HepG2 (cell line): ENCODE measurements around the gene JAG1. TPM values are rescaled to one million over a fixed set of nuclear protein-coding genes. Genes with fewer than 3 reads are reported as not detected.

Experiments
- ATAC-seq: fragments of 200-7000 bp; cut with Tn5 transposase; 3 replicates; pipeline ENCODE4 v1.9.1; 2020; ENCODE audit warnings: mild to moderate bottlenecking, moderate library complexity
- BruUV-seq: library from RNA; stranded (reverse); fragments of 400-500 nt; replicated peaks from 2 replicates; lab custom pipeline; 2021; lab: Mats Ljungman, UMichigan
- CTCF ChIA-PET: fragments of 300-600 bp; formaldehyde crosslinking; extraction: SDS; loops from one replicate; lab custom pipeline; 2021; ENCODE audit warnings: low total read pairs, inconsistent platforms, low intra/inter-chr PET ratio; lab: Yijun Ruan, JAX
- POLR2A ChIA-PET: fragments of 350-600 bp; sonication (Branson Sonifier 250); formaldehyde crosslinking; loops from one replicate; lab custom pipeline; 2020; ENCODE audit warnings: antibody characterized with exemption, inconsistent platforms; lab: Yijun Ruan, JAX
- DNase-seq: peaks from one replicate; pipeline ENCODE4 v3.0.0-alpha.2; 2015; ENCODE audit warnings: low spot score
- FAIRE-seq: peaks from 3 replicates; lab custom pipeline; 2011; peaks lifted over from hg19 to GRCh38; lab: Jason Lieb, UNC
- H2AFZ ChIP-seq: one replicate; pipeline ENCODE4 v1.6.1; 2011; ENCODE audit warnings: low read length, inconsistent platforms
- H3K27ac ChIP-seq: fragments of 300-600 bp; 3 replicates; pipeline ENCODE4 v1.8.0; 2011; ENCODE audit warnings: mixed run types, mild to moderate bottlenecking, mixed read lengths, low read length, inconsistent platforms; ENCODE audit not compliant: insufficient read depth; ENCODE audit errors: extremely low read length
- H3K27me3 ChIP-seq, 2 experiments: fragments of 200-600 bp in 1 of 2; 2 replicates in 1 of 2; 3 replicates in 1 of 2; pipeline versions ENCODE4 v1.6.0 to v1.8.0; 2011; ENCODE audit warnings: low read length in 2 of 2, mild to moderate bottlenecking in 2 of 2, moderate library complexity in 2 of 2, inconsistent platforms in 1 of 2; ENCODE audit not compliant: insufficient read depth in 2 of 2, control insufficient read depth in 1 of 2
- H3K36me3 ChIP-seq, 2 experiments: fragments of 200-600 bp in 1 of 2; replicated peaks in 1 of 2; 2 replicates in 1 of 2; 3 replicates in 1 of 2; pipeline versions ENCODE4 v1.5.1 to v1.8.0; 2011; ENCODE audit warnings: low read length in 2 of 2, inconsistent platforms in 1 of 2; ENCODE audit not compliant: insufficient read depth in 2 of 2, control insufficient read depth in 1 of 2
- H3K4me1 ChIP-seq: 2 replicates; pipeline ENCODE4 v1.5.1; 2012; ENCODE audit warnings: low read length, inconsistent platforms; ENCODE audit not compliant: insufficient read depth
- H3K4me2 ChIP-seq: 2 replicates; pipeline ENCODE4 v1.6.0; 2011; ENCODE audit warnings: low read depth, low read length, inconsistent platforms
- H3K4me3 ChIP-seq, 3 experiments: fragments of 200-600 bp in 1 of 3; sonication (generic), shearing (Covaris generic) in 1 of 3; replicated peaks in 1 of 3; 2 replicates each; pipeline ENCODE4 v1.5.1; 2011 to 2016; ENCODE audit warnings: low read length in 3 of 3, inconsistent platforms in 2 of 3, low read depth in 2 of 3, mild to moderate bottlenecking in 2 of 3, control low read depth in 1 of 3, mixed read lengths in 1 of 3; ENCODE audit not compliant: insufficient read depth in 1 of 3
- H3K79me2 ChIP-seq: one replicate; pipeline ENCODE4 v1.6.1; 2011; ENCODE audit warnings: low read length, inconsistent platforms; ENCODE audit not compliant: insufficient read depth
- H3K9ac ChIP-seq: 2 replicates; pipeline ENCODE4 v1.6.0; 2011; ENCODE audit warnings: mild to moderate bottlenecking, low read depth, low read length, inconsistent platforms; ENCODE audit not compliant: insufficient read depth
- H3K9me3 ChIP-seq: 2 replicates; pipeline ENCODE4 v1.5.1; 2012; ENCODE audit warnings: mild to moderate bottlenecking, low read length
- H4K20me1 ChIP-seq: 2 replicates; pipeline ENCODE4 v1.6.0; 2011; ENCODE audit warnings: inconsistent platforms, mild to moderate bottlenecking, low read length, moderate library complexity; ENCODE audit not compliant: insufficient read depth
- CREBL2 ChIP-seq: sonication (generic); formaldehyde crosslinking; IDR thresholded peaks from 2 replicates; pipeline ENCODE4 v1.8.1; 2023; ENCODE audit warnings: missing genetic modification reagents, mild to moderate bottlenecking, borderline replicate concordance
- DDIT3 ChIP-seq: sonication (generic); formaldehyde crosslinking; IDR thresholded peaks from 2 replicates; pipeline ENCODE4 v1.4.0; 2020; ENCODE audit warnings: mild to moderate bottlenecking, missing genetic modification reagents
- HNF1A ChIP-seq, 2 experiments: sonication (generic) in 1 of 2; formaldehyde crosslinking in 1 of 2; IDR thresholded peaks; 2 replicates each; pipeline versions ENCODE4 v1.4.0 to v1.6.1; 2016 to 2020; ENCODE audit warnings: borderline replicate concordance in 1 of 2, low read depth in 1 of 2, mild to moderate bottlenecking in 1 of 2, missing genetic modification reagents in 1 of 2
- HNF4A ChIP-seq: sonication (generic); formaldehyde crosslinking; IDR thresholded peaks from 2 replicates; pipeline ENCODE4 v1.4.0; 2020; ENCODE audit warnings: missing genetic modification reagents
- KDM2A ChIP-seq: sonication (generic); formaldehyde crosslinking; IDR thresholded peaks from 2 replicates; pipeline ENCODE4 v1.4.0; 2020; ENCODE audit warnings: low read depth, missing genetic modification reagents, borderline replicate concordance
- MBD4 ChIP-seq: IDR thresholded peaks from 2 replicates; pipeline ENCODE4 v1.6.1; 2012; ENCODE audit warnings: low read length, inconsistent platforms, borderline replicate concordance
- POLR2A ChIP-seq, 2 experiments: IDR thresholded peaks; 2 replicates each; pipeline ENCODE4 v1.6.1; 2011; ENCODE audit warnings: low read depth in 2 of 2, low read length in 2 of 2, mild to moderate bottlenecking in 1 of 2, moderate library complexity in 1 of 2; ENCODE audit not compliant: insufficient read depth in 1 of 2
- POLR2AphosphoS2 ChIP-seq: IDR thresholded peaks from 2 replicates; pipeline ENCODE4 v1.6.1; 2011; ENCODE audit warnings: low read depth, low read length, improper control_type of control experiment
- RBFOX2 ChIP-seq: fragments of 200-400 bp; formaldehyde crosslinking; IDR thresholded peaks from 2 replicates; pipeline ENCODE4 v1.6.1; 2017; ENCODE audit warnings: low read depth, mild to moderate bottlenecking, low read length
- UBTF ChIP-seq: sonication (generic); formaldehyde crosslinking; IDR thresholded peaks from 2 replicates; pipeline ENCODE4 v1.4.0; 2020; ENCODE audit warnings: mild to moderate bottlenecking, missing genetic modification reagents
- ZGPAT ChIP-seq: IDR thresholded peaks from 2 replicates; pipeline ENCODE4 v1.6.1; 2016; ENCODE audit warnings: mild to moderate bottlenecking
- ZNF274 ChIP-seq: sonication (generic); formaldehyde crosslinking; IDR thresholded peaks from 2 replicates; pipeline ENCODE4 v1.5.1; 2020; ENCODE audit warnings: mild to moderate bottlenecking, missing genetic modification reagents
- ZNF451 ChIP-seq: sonication (generic); formaldehyde crosslinking; IDR thresholded peaks from 2 replicates; pipeline ENCODE4 v1.5.0; 2020; ENCODE audit warnings: mild to moderate bottlenecking, missing genetic modification reagents
- ZNF768 ChIP-seq: sonication (generic); formaldehyde crosslinking; IDR thresholded peaks from 2 replicates; pipeline ENCODE4 v1.4.0; 2020; ENCODE audit warnings: missing genetic modification reagents
- ZNF839 ChIP-seq: sonication (generic); formaldehyde crosslinking; IDR thresholded peaks from 2 replicates; pipeline ENCODE4 v1.4.0; 2020; ENCODE audit warnings: missing genetic modification reagents, mild to moderate bottlenecking, borderline replicate concordance
- WGBS: methylation state at CpG from one replicate; pipeline ENCODE4 v1.1.6; 2017; ENCODE audit warnings: low lambda C conversion rate; 5-methylcytosine and 5-hydroxymethylcytosine counted together
- in situ Hi-C: cut with HindIII; loops from 2 replicates; pipeline ENCODE4 v1.10.0; 2017; ENCODE audit warnings: low pct_unique_long_range_greater_than_20kb; ENCODE audit not compliant: extremely low pct_ligation_motif_present
- intact Hi-C: fragments of 100-400 bp; cut with micrococcal nuclease; formaldehyde crosslinking; loops from one replicate; pipeline ENCODE4 v1.10.0; 2022; ENCODE audit not compliant: unreplicated experiment
- polyA plus RNA-seq, 8 experiments: library from polyadenylated mRNA; depleted of rRNA in 3 of 8; stranded (reverse) in 7 of 8; unstranded in 1 of 8; fragments of >200 nt; fragmentation: Illumina TruSeq in 4 of 8; extraction: Trizol in 4 of 8; gene quantifications; 2 replicates each; pipeline versions ENCODE4 v1.2.1 to v1.2.3, GENCODE V29; 2011 to 2016; ENCODE audit warnings: low read depth in 4 of 8, missing spikeins in 1 of 8, mixed read lengths in 1 of 8; ENCODE audit not compliant: insufficient read depth in 1 of 8
- total RNA-seq, 5 experiments: library from RNA; depleted of rRNA; stranded (reverse); fragments of >200 nt; fragmentation: Illumina TruSeq; extraction: Trizol; gene quantifications; 2 replicates each; pipeline ENCODE4 v1.2.3, GENCODE V29; 2016; ENCODE audit warnings: low read depth in 1 of 5

JAG1 gene
- total and polyA plus RNA-seq, 2 of the 13 experiments (the other 11 are each of a cell fraction or from before 2014, with no cell fraction given), result 47.1 to 56.3 TPM

- peak; percentile 9; the same call in 2 of the 3 replicates for ATAC-seq
- Histone ChIP-seq H3K4me1 (no peaks in the 10 kb centered on the region), H4K20me1 (no peaks in the 10 kb centered on the region), H3K9ac (no peak overlapping the region), H3K79me2 (no peaks in the 10 kb centered on the region), H2AFZ (no peak overlapping the region), H3K36me3 (peaks cover 28 to 39% of the 10 kb centered on the region in 2 experiments), H3K9me3 (no peaks in the 10 kb centered on the region), H3K27ac (no peak overlapping the region), H3K4me3 (no peak overlapping the region), H3K27me3 (no peaks in the 10 kb centered on the region), H3K4me2 (no peak overlapping the region)
- no peak for FAIRE-seq
- in situ Hi-C loops (loop anchor here (5.0 kb wide), 1 partner anchor 85 kb away; no protein-coding TSS in a partner anchor), intact Hi-C loops (loop anchor here (2.0 to 10.0 kb wide), 3 partner anchors 16 to 202 kb away; partner anchors contain the start of genes MKKS and SLX4IP)
- DNase-seq, result no peak
- BruUV-seq, result no TSS peak
- POLR2A ChIA-PET, result interaction anchor here (1.1 kb wide), 2 partner anchors 8 to 34 kb away, joined by 3 to 4 read pairs; no protein-coding TSS in a partner anchor
- CTCF ChIA-PET, result interaction anchor here (0.6 kb wide), 1 partner anchor 83 kb away, joined by 3 read pairs; no protein-coding TSS in a partner anchor
- 87% methylated on average over 9 of the region's 10 CpGs for WGBS
- TF ChIP-seq RBFOX2 (no peak), HNF4A (CRISPR knock-in tag) (no peak), MBD4 (0 out of 2 replicates have a peak, but pooled peaks have one; percentile 65), POLR2A (IDR thresholded peaks at IDR 0.05; ENCODE audit: insufficient read depth in 1 of 2, low read depth in 2 of 2, low read length in 2 of 2) (peak in 1 of 2 experiments; percentile 41; a peak in 1 of 4 replicates), ZGPAT (CRISPR knock-in tag) (no peak), ZNF274 (CRISPR knock-in tag) (0 out of 2 replicates have a peak, but pooled peaks have one; percentile 29), UBTF (CRISPR knock-in tag) (no peak), ZNF839 (CRISPR knock-in tag) (no peak), HNF1A (IDR thresholded peaks at IDR 0.05; ENCODE audit: low read depth) (no peak), HNF1A (CRISPR knock-in tag; IDR thresholded peaks at IDR 0.05; ENCODE audit: borderline replicate concordance) (no peak), ZNF451 (CRISPR knock-in tag) (no peak), DDIT3 (CRISPR knock-in tag) (no peak), ZNF768 (CRISPR knock-in tag) (0 out of 2 replicates have a peak, but pooled peaks have one; percentile 23), KDM2A (CRISPR knock-in tag) (0 out of 2 replicates have a peak, but pooled peaks have one; percentile 28), POLR2AphosphoS2 (peak; percentile 23; the same call in 1 of the 2 replicates), CREBL2 (0 out of 2 replicates have a peak, but pooled peaks have one; percentile 30)
These were observed 36.7 kb downstream of the JAG1 start for GRCh38 chr20:10637031-10637559.
